Panc1 (cell line): ENCODE measurements around the gene RAB30.

Source experiments
- POLR2AphosphoS5 ChIP-seq: IDR thresholded peaks from 2 replicates; pipeline ENCODE4 v1.6.1; 2012; ENCODE audit warnings: mild to moderate bottlenecking, low read depth, low read length, moderate library complexity
- TF ChIP-seq, protein P1 (sequence below): fragments of 450-650 bp; IDR thresholded peaks from 2 replicates; pipeline ENCODE4 v1.5.1; 2017; ENCODE audit warnings: mild to moderate bottlenecking

- TF ChIP-seq, protein P1, sequence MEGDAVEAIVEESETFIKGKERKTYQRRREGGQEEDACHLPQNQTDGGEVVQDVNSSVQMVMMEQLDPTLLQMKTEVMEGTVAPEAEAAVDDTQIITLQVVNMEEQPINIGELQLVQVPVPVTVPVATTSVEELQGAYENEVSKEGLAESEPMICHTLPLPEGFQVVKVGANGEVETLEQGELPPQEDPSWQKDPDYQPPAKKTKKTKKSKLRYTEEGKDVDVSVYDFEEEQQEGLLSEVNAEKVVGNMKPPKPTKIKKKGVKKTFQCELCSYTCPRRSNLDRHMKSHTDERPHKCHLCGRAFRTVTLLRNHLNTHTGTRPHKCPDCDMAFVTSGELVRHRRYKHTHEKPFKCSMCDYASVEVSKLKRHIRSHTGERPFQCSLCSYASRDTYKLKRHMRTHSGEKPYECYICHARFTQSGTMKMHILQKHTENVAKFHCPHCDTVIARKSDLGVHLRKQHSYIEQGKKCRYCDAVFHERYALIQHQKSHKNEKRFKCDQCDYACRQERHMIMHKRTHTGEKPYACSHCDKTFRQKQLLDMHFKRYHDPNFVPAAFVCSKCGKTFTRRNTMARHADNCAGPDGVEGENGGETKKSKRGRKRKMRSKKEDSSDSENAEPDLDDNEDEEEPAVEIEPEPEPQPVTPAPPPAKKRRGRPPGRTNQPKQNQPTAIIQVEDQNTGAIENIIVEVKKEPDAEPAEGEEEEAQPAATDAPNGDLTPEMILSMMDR, result no peak
- no peak for TF ChIP-seq POLR2AphosphoS5
These were observed 75.8 kb downstream of the RAB30 start for GRCh38 chr11:82995754-82996398.
